HEK293T (cell line): Measurements from ENCODE around the gene CKB.

ENCODE experiments used
- CTCF ChIA-PET: fragments of 350-600 bp; formaldehyde crosslinking; extraction: SDS; loops from one replicate; lab custom pipeline; 2021; ENCODE audit warnings: antibody characterized with exemption, inconsistent platforms; lab: Yijun Ruan, JAX
- POLR2A ChIA-PET: fragments of 350-600 bp; formaldehyde crosslinking; extraction: SDS; loops from one replicate; lab custom pipeline; 2020; ENCODE audit warnings: antibody characterized with exemption, inconsistent platforms; lab: Yijun Ruan, JAX
- DNase-seq: peaks from one replicate; pipeline ENCODE4 v3.0.0; 2012; ENCODE audit warnings: mixed read lengths; ENCODE audit errors: extremely low spot score
- ARNT ChIP-seq: fragments of 450-650 bp; IDR thresholded peaks from 2 replicates; pipeline ENCODE4 v1.6.1; 2017; ENCODE audit warnings: mild to moderate bottlenecking
- BHLHE40 ChIP-seq: fragments of 450-650 bp; IDR thresholded peaks from 2 replicates; pipeline ENCODE4 v1.6.1; 2016; ENCODE audit warnings: mild to moderate bottlenecking, moderate library complexity, borderline replicate concordance
- CTBP1 ChIP-seq: fragments of 450-650 bp; IDR thresholded peaks from 2 replicates; pipeline ENCODE4 v1.6.1; 2016; ENCODE audit warnings: borderline replicate concordance
- ELF4 ChIP-seq: fragments of 450-650 bp; IDR thresholded peaks from 2 replicates; pipeline ENCODE4 v1.6.1; 2017; ENCODE audit warnings: antibody characterized with exemption
- FOXA1 ChIP-seq: fragments of 450-650 bp; IDR thresholded peaks from 2 replicates; pipeline ENCODE4 v1.6.1; 2016; ENCODE audit warnings: mild to moderate bottlenecking
- FOXK2 ChIP-seq: fragments of 450-650 bp; IDR thresholded peaks from 2 replicates; pipeline ENCODE4 v1.6.1; 2016; ENCODE audit warnings: mild to moderate bottlenecking
- FOXM1 ChIP-seq: fragments of 450-650 bp; IDR thresholded peaks from 2 replicates; pipeline ENCODE4 v1.6.1; 2017; ENCODE audit warnings: mild to moderate bottlenecking, borderline replicate concordance
- HDGF ChIP-seq: fragments of 450-650 bp; IDR thresholded peaks from 2 replicates; pipeline ENCODE4 v1.6.1; 2017; ENCODE audit warnings: antibody characterized with exemption, borderline replicate concordance
- L3MBTL2 ChIP-seq: fragments of 450-650 bp; conservative IDR thresholded peaks from 2 replicates; pipeline ENCODE4 v1.6.1; 2016; ENCODE audit warnings: mild to moderate bottlenecking
- LEF1 ChIP-seq: fragments of 450-650 bp; IDR thresholded peaks from 2 replicates; pipeline ENCODE4 v1.6.1; 2017; ENCODE audit warnings: mild to moderate bottlenecking, borderline replicate concordance
- NFRKB ChIP-seq: fragments of 450-650 bp; IDR thresholded peaks from 2 replicates; pipeline ENCODE4 v1.6.1; 2016; ENCODE audit warnings: mild to moderate bottlenecking, moderate library complexity
- SP1 ChIP-seq: fragments of 450-650 bp; IDR thresholded peaks from 2 replicates; pipeline ENCODE4 v1.6.1; 2017
- SUZ12 ChIP-seq: fragments of 450-650 bp; IDR thresholded peaks from 2 replicates; pipeline ENCODE4 v1.6.1; 2016; ENCODE audit warnings: mild to moderate bottlenecking
- TARDBP ChIP-seq: fragments of 450-650 bp; IDR thresholded peaks from 2 replicates; pipeline ENCODE4 v1.6.1; 2016
- ZNF384 ChIP-seq: fragments of 450-650 bp; IDR thresholded peaks from 2 replicates; pipeline ENCODE4 v1.6.1; 2016
- TF ChIP-seq, protein P1 (sequence below): fragments of 450-650 bp; IDR thresholded peaks from 2 replicates; pipeline ENCODE4 v1.6.1; 2016

Gene CKB

DNA sequence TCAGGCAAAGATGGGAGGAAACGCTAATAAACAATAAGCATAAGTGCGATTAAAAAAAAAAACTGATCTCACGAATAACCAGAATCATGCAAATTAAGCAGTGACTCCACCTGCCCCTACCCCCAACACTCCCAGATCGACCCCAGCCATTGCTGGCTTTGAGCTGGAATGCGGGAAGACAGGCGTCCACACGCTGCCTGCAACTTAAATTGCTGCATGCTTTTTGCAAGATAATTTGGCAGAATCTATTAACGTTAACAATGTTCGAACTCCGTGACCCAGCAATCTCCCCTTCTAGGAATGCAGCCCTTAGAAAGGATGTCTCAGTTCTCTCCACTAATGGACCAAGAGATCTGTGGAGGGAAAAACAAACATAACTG lies 935 bp upstream of the CKB start:
- POLR2A ChIA-PET: interaction anchor here (0.6 to 6.5 kb wide), 4 partner anchors 8 to 29 kb away, joined by 4 to 83 read pairs (median 27); partner anchors contain the start of gene TRMT61A
- CTCF ChIA-PET: no interaction called here
- no peak for DNase-seq
- TF ChIP-seq ARNT: no peak
- TF ChIP-seq SP1: no peak
- no peak for TF ChIP-seq TARDBP
- no peak for TF ChIP-seq FOXA1
- TF ChIP-seq ZNF384: no peak
- TF ChIP-seq SUZ12: no peak
- TF ChIP-seq L3MBTL2: no peak
- no peak for TF ChIP-seq NFRKB
- no peak for TF ChIP-seq FOXM1

GRCh38 chr14:103521951-103522563 lies 573 bp downstream of the CKB start:
- CTCF ChIA-PET: no interaction called here
- POLR2A ChIA-PET: interaction anchor here (1.1 to 6.5 kb wide), 9 partner anchors 9 to 36 kb away, joined by 4 to 83 read pairs (median 14); partner anchors contain the start of gene TRMT61A
- TF ChIP-seq FOXA1 (no peak), SUZ12 (no peak), CTBP1 (no peak), L3MBTL2 (no peak), ELF4 (no peak), TARDBP (no peak), ZNF384 (no peak), HDGF (no peak), LEF1 (no peak), ARNT (no peak), FOXM1 (no peak), NFRKB (no peak), FOXK2 (no peak), BHLHE40 (no peak), SP1 (no peak)
- TF ChIP-seq, protein P1, sequence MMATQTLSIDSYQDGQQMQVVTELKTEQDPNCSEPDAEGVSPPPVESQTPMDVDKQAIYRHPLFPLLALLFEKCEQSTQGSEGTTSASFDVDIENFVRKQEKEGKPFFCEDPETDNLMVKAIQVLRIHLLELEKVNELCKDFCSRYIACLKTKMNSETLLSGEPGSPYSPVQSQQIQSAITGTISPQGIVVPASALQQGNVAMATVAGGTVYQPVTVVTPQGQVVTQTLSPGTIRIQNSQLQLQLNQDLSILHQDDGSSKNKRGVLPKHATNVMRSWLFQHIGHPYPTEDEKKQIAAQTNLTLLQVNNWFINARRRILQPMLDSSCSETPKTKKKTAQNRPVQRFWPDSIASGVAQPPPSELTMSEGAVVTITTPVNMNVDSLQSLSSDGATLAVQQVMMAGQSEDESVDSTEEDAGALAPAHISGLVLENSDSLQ: no peak
- no peak for DNase-seq

DNA sequence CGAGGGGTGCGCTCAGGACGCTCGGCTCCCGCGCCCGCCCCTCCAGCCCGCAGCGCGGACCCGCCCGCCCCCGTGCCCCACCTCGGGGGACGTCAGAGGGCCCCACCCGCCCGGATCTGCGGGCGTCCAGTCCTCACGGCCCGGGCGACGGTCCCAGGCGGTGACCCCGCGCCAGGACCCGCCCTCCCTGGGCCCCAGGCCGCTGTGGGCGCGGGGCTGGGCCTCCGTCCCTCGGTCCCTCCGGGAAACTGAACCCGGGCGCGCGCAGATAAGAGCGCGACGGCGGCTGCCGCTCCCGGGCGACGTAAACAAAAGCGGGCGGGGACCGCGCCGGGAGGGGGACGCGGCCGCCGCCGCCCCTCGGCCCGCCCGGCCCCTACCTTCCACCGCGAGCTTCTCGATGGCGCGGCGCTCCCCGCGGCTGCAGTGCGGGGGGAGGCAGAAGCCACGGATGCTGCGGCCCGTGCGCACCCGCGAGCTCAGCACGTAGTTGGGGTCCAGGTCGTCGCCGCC lies 1.1 kb downstream of the CKB start:
- TF ChIP-seq FOXA1 (no peak), NFRKB (no peak), SP1 (no peak), ZNF384 (no peak), LEF1 (no peak), ELF4 (no peak)
- CTCF ChIA-PET: interaction anchor here (1.0 to 1.5 kb wide), 6 partner anchors 10 to 35 kb away, joined by 3 to 6 read pairs (median 4); no protein-coding TSS in a partner anchor
- DNase-seq: no peak
- POLR2A ChIA-PET: interaction anchor here (0.6 to 6.5 kb wide), 9 partner anchors 10 to 187 kb away, joined by 3 to 83 read pairs (median 14); partner anchors contain the start of genes EIF5 and TRMT61A

- DNase-seq: peak; percentile 71
- ChIA-PET POLR2A (interaction anchor here (0.6 to 6.5 kb wide), 9 partner anchors 10 to 187 kb away, joined by 3 to 83 read pairs (median 14); partner anchors contain the start of genes EIF5 and TRMT61A), CTCF (interaction anchor here (1.0 to 1.5 kb wide), 6 partner anchors 9 to 36 kb away, joined by 3 to 6 read pairs (median 4); no protein-coding TSS in a partner anchor)
- TF ChIP-seq, protein P1: no peak
- no peak for TF ChIP-seq SP1
- no peak for TF ChIP-seq TARDBP
- peak; percentile 87; the same call in 1 of the 2 replicates for TF ChIP-seq HDGF
- TF ChIP-seq FOXA1: no peak
- no peak for TF ChIP-seq FOXM1
- no peak for TF ChIP-seq NFRKB
- TF ChIP-seq LEF1: peak; percentile 63; the same call in 1 of the 2 replicates
- TF ChIP-seq L3MBTL2: peak; percentile 30; the same call in 1 of the 2 replicates
- no peak for TF ChIP-seq ELF4
- TF ChIP-seq FOXK2: no peak
- peak; percentile 29; the same call in 1 of the 2 replicates for TF ChIP-seq CTBP1
- TF ChIP-seq BHLHE40: no peak
- TF ChIP-seq ZNF384: no peak
- no peak for TF ChIP-seq SUZ12
- TF ChIP-seq ARNT: no peak
Measured at GRCh38 chr14:103520657-103521437, 1.8 kb downstream of the CKB start.

- no peak for DNase-seq
- ChIA-PET POLR2A (interaction anchor here (1.3 to 6.5 kb wide), 7 partner anchors 11 to 41 kb away, joined by 3 to 83 read pairs (median 16); partner anchors contain the start of gene TRMT61A), CTCF (interaction anchor here (1.0 to 2.1 kb wide), 6 partner anchors 8 to 30 kb away, joined by 3 to 7 read pairs (median 4); partner anchors contain the start of gene TRMT61A)
- TF ChIP-seq, protein P1: no peak
- TF ChIP-seq FOXA1 (no peak), CTBP1 (no peak)
Measured at GRCh38 chr14:103520269-103520656, 2.4 kb downstream of the CKB start.
